Caco-2 (cell line): Measurements from ENCODE around the gene PPIE. TPM values are rescaled to one million over a fixed set of nuclear protein-coding genes. Genes with fewer than 3 reads are reported as not detected.

Experiments used
- BruUV-seq: library from RNA; stranded (reverse); fragments of 400-500 nt; replicated peaks from 2 replicates; lab custom pipeline; 2021; lab: Mats Ljungman, UMichigan
- CTCF ChIA-PET: fragments of 300-600 bp; sonication (Branson Sonifier 250); formaldehyde crosslinking; loops from one replicate; lab custom pipeline; 2022; ENCODE audit warnings: antibody characterized with exemption; lab: Charles Lee
- POLR2A ChIA-PET: fragments of 300-600 bp; sonication (Branson Sonifier 250); formaldehyde crosslinking; loops from one replicate; lab custom pipeline; 2022; ENCODE audit warnings: antibody characterized with exemption; lab: Charles Lee
- DNase-seq, 2 experiments: peaks; one replicate each; pipeline versions ENCODE4 v3.0.0 to v3.0.0-alpha.2; 2020 to 2022
- H3K27me3 ChIP-seq: replicated peaks from 2 replicates; pipeline ENCODE4 v1.6.0; 2011; ENCODE audit warnings: low read length; ENCODE audit not compliant: control insufficient read depth, insufficient read depth
- H3K36me3 ChIP-seq: 2 replicates; pipeline ENCODE4 v1.5.1; 2011; ENCODE audit warnings: low read length; ENCODE audit not compliant: control insufficient read depth, insufficient read depth
- H3K4me1 ChIP-seq: fragments of 250-450 bp; sonication (Bioruptor Pico); 2 replicates; pipeline ENCODE4 v1.5.1; 2020; ENCODE audit warnings: mild to moderate bottlenecking
- H3K4me3 ChIP-seq: 2 replicates; pipeline ENCODE4 v1.5.1; 2011; ENCODE audit warnings: low read depth, mild to moderate bottlenecking, control low read depth, low read length
- H3K9me3 ChIP-seq: fragments of 250-450 bp; sonication (Bioruptor Pico); 2 replicates; pipeline ENCODE4 v1.5.1; 2020; ENCODE audit warnings: mild to moderate bottlenecking, moderate library complexity
- H3K27ac Mint-ChIP-seq: one replicate; pipeline ENCODE4 v1.8.0; 2022; ENCODE audit warnings: mixed read lengths; ENCODE audit not compliant: unreplicated experiment
- H3K27me3 Mint-ChIP-seq: one replicate; pipeline ENCODE4 v1.8.0; 2022; ENCODE audit warnings: mixed read lengths; ENCODE audit not compliant: insufficient read depth, unreplicated experiment
- H3K36me3 Mint-ChIP-seq: one replicate; pipeline ENCODE4 v1.8.0; 2022; ENCODE audit warnings: mild to moderate bottlenecking, mixed read lengths; ENCODE audit not compliant: insufficient read depth, unreplicated experiment
- H3K4me1 Mint-ChIP-seq: one replicate; pipeline ENCODE4 v1.8.0; 2022; ENCODE audit warnings: low read depth, mixed read lengths; ENCODE audit not compliant: unreplicated experiment
- H3K4me3 Mint-ChIP-seq: one replicate; pipeline ENCODE4 v1.8.0; 2022; ENCODE audit warnings: mild to moderate bottlenecking, moderate library complexity, mixed read lengths; ENCODE audit not compliant: unreplicated experiment
- H3K9me3 Mint-ChIP-seq: one replicate; pipeline ENCODE4 v1.8.0; 2022; ENCODE audit warnings: mixed read lengths; ENCODE audit not compliant: unreplicated experiment
- CTCF ChIP-seq, 2 experiments: fragments of 200-600 bp in 1 of 2; IDR thresholded peaks; 1 replicate in 1 of 2; 2 replicates in 1 of 2; pipeline versions ENCODE4 v1.5.1 to v1.8.0; 2011 to 2022; ENCODE audit warnings: antibody characterized with exemption in 1 of 2, control low read depth in 1 of 2, inconsistent platforms in 1 of 2, low read depth in 1 of 2, low read length in 1 of 2, mild to moderate bottlenecking in 1 of 2, moderate library complexity in 1 of 2; ENCODE audit not compliant: insufficient read depth in 1 of 2, severe bottlenecking in 1 of 2, unreplicated experiment in 1 of 2
- intact Hi-C: fragments of 100-400 bp; cut with micrococcal nuclease; formaldehyde crosslinking; loops from one replicate; pipeline ENCODE4 v1.10.0; 2022; ENCODE audit not compliant: unreplicated experiment
- total RNA-seq: library from RNA; stranded (reverse); gene quantifications from 2 replicates; pipeline ENCODE4 v1.2.3, GENCODE V29; 2022

PPIE gene
- total RNA-seq, 1 experiment from 2014 or later, result 39.2 TPM

DNA sequence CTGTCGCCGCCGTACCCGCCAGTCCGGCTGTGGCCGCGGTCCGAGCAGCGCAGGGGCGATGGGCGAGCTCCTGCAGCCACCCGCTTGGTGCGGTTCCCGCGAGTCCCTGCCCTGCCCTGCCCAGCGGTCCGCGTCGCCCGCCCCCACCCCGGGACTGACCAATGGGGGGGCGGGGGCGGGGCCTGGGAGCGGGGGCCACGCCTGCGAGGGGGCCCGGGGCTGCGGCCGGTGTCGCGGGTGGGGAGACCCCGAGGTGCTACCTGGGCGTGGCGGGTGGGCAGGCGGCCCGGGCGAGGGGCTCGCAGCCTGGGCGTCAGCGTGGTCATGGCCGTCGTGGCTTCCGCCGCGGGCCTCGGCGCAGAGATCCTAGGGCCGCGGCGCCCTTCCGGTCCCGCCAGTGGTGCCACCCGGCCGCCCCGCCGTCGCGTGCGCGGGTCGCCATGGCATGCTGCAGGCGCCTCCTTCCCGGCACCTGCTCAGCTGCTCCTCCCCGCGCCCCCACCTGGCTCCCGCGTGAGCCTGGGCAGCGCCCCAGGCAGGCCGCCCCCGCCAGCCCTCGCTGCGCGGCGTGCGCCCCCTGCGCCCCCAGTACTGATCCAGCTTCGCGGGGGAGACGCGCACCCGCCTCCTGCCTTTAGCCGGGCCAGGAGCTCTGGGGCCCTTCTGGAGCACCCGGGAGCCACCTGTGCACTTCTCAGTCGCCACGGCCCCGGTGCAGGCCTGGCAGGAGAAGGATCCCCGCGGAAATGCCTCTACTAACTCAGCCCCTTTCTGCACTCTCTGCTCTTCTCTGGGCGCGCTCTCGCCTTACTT lies 50.3 kb downstream of the PPIE start, which contains the start of gene BMP8B:
Gene BMP8B, minus strand, starts transcription at position 108 of the 813 bp plus-strand sequence. CDS start 380 bp downstream, outside the sequence.
- TF ChIP-seq CTCF (IDR thresholded peaks at IDR 0.05; ENCODE audit: insufficient read depth in 1 of 2, low read depth in 1 of 2, low read length in 1 of 2, severe bottlenecking in 1 of 2, unreplicated experiment in 1 of 2), result no peak
- Mint-ChIP-seq H3K4me3 (peak within 1 kb of the TSS; percentile 86), H3K27ac (peak within 1 kb of the TSS; percentile 48), H3K9me3 (no peaks in the 10 kb centered on the region), H3K27me3 (no peaks in the 10 kb centered on the region), H3K36me3 (peaks cover 6% of the 10 kb centered on the region), H3K4me1 (no peaks in the 10 kb centered on the region)
- Histone ChIP-seq H3K4me3 (peak within 1 kb of the TSS; percentile 67), H3K9me3 (no peaks in the 10 kb centered on the region), H3K27me3 (no peaks in the 10 kb centered on the region), H3K36me3 (no peaks in the 10 kb centered on the region), H3K4me1 (no peaks in the 10 kb centered on the region)
- no TSS peak for BruUV-seq
- ChIA-PET CTCF (interaction anchor here (0.6 kb wide), 1 partner anchor 37 kb away, joined by 3 read pairs; no protein-coding TSS in a partner anchor), POLR2A (interaction anchor here (0.6 kb wide), 1 partner anchor 112 kb away, joined by 3 read pairs; no protein-coding TSS in a partner anchor)
- DNase-seq, result peak; percentile 68 to 78
- intact Hi-C loops, result no loop called here

DNA sequence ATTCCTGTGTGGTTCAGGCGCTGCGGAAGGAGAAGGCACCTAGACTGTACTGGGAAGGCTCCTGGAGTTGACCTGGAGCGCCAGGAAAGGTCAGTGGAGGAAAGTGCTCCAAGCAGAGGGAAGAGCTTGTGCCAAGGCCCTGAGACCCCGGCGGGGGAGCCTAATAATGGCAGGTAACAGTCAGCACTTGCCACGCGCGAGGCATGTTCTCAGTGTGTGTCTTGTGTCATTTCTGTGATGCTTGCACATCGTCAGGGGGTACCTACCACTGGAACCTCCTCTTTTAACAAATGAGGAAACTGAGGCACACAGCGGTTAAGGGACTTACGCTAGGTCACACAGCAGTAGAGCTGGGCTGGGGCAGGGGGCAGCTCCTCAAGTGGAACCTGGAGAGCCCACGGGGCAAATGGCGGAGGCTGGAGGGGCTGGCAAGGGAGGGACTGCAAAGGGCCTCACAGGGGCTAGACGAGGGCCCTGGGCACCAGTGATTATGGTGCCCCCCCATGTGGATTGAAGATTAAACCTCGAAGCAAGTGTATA lies 51.0 kb downstream of the PPIE start:
- intact Hi-C loops, result no loop called here
- H3K36me3 Mint-ChIP-seq, result peaks cover 6% of the 10 kb centered on the region
- ChIA-PET CTCF (no interaction called here), POLR2A (no interaction called here)
- no peaks in the 10 kb centered on the region for H3K27me3 ChIP-seq
- H3K9me3 Mint-ChIP-seq, result no peaks in the 10 kb centered on the region
- H3K27ac Mint-ChIP-seq, result peak overlapping the region; percentile 48
- peak overlapping the region; percentile 86 for H3K4me3 Mint-ChIP-seq
- TF ChIP-seq CTCF (IDR thresholded peaks at IDR 0.05; ENCODE audit: insufficient read depth in 1 of 2, low read depth in 1 of 2, low read length in 1 of 2, severe bottlenecking in 1 of 2, unreplicated experiment in 1 of 2), result no peak
- H3K4me1 ChIP-seq, result no peaks in the 10 kb centered on the region
- no peaks in the 10 kb centered on the region for H3K4me1 Mint-ChIP-seq
- H3K27me3 Mint-ChIP-seq, result no peaks in the 10 kb centered on the region
- no TSS peak for BruUV-seq
- H3K9me3 ChIP-seq, result no peaks in the 10 kb centered on the region
- H3K4me3 ChIP-seq, result peak overlapping the region; percentile 67
- H3K36me3 ChIP-seq, result no peaks in the 10 kb centered on the region
- DNase-seq, result no peak

DNA sequence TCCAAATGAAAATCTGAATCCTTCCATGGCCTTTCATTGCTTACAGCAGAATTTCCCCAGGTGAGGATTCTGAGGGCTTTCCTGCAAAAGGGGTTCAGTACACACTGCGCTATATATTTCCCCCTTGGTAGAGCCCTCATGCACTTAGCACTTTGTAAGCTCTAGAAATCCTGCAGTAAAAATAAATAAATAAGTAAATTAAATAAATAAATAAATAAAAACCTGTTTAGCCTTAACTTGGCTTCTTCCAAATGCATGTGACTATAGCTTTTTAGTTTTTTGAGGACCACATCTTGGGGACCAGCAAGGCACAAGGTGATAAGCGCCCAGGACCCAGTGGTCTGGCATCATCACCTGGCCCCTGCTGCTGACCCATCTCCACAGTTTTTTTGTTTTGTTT lies 53.2 kb downstream of the PPIE start:
- H3K36me3 Mint-ChIP-seq, result peaks cover 6% of the 10 kb centered on the region
- POLR2A ChIA-PET, result no interaction called here
- H3K4me3 Mint-ChIP-seq, result no peak overlapping the region
- Histone ChIP-seq H3K27me3 (no peaks in the 10 kb centered on the region), H3K4me1 (peaks cover 4% of the 10 kb centered on the region; the same call in 1 of the 2 replicates), H3K9me3 (no peaks in the 10 kb centered on the region), H3K36me3 (no peaks in the 10 kb centered on the region), H3K4me3 (no peak overlapping the region)
- CTCF ChIA-PET, result no interaction called here
- no peaks in the 10 kb centered on the region for H3K27me3 Mint-ChIP-seq
- H3K27ac Mint-ChIP-seq, result no peak overlapping the region
- no peaks in the 10 kb centered on the region for H3K4me1 Mint-ChIP-seq
- no peaks in the 10 kb centered on the region for H3K9me3 Mint-ChIP-seq
- TF ChIP-seq CTCF (IDR thresholded peaks at IDR 0.05; ENCODE audit: insufficient read depth in 1 of 2, low read depth in 1 of 2, low read length in 1 of 2, severe bottlenecking in 1 of 2, unreplicated experiment in 1 of 2), result no peak
- intact Hi-C loops, result no loop called here
- DNase-seq, result no peak
- no TSS peak for BruUV-seq
